ENCODE results near the gene NKD1.

NKD1 gene

GRCh38 chr16:50522324-50522723 is 25.9 kb upstream of the NKD1 start:
- H3K9me3 ChIP-seq (ENCODE audit: insufficient read depth, low read depth, low read length): no peaks in the 10 kb centered on the region
- no peaks in the 10 kb centered on the region for H3K36me3 ChIP-seq (ENCODE audit: insufficient read depth, low read depth, low read length)
- no peak overlapping the region for H3K27ac ChIP-seq (ENCODE audit: low read length)
- H3K4me3 ChIP-seq (ENCODE audit: low read length): no peak overlapping the region
- H3K4me1 ChIP-seq (ENCODE audit: insufficient read depth, low read length): peaks cover 4% of the 10 kb centered on the region; the same call in 1 of the 2 replicates
- H3K27me3 ChIP-seq (ENCODE audit: insufficient read depth, low read length): no peaks in the 10 kb centered on the region
- H3K9ac ChIP-seq (ENCODE audit: low read depth, low read length): no peak overlapping the region

- H3K9me3 ChIP-seq (ENCODE audit: insufficient read depth, low read depth, low read length): no peaks in the 10 kb centered on the region; the same call in 1 of the 2 replicates
- no peak overlapping the region for H3K27ac ChIP-seq (ENCODE audit: low read length)
- H3K9ac ChIP-seq (ENCODE audit: low read depth, low read length): no peak overlapping the region
- H3K4me3 ChIP-seq (ENCODE audit: low read length): no peak overlapping the region
- no peaks in the 10 kb centered on the region for H3K27me3 ChIP-seq (ENCODE audit: insufficient read depth, low read length)
- H3K36me3 ChIP-seq (ENCODE audit: insufficient read depth, low read depth, low read length): no peaks in the 10 kb centered on the region
- H3K4me1 ChIP-seq (ENCODE audit: insufficient read depth, low read length): peaks cover 4% of the 10 kb centered on the region; the same call in 1 of the 2 replicates
These were observed 24.5 kb upstream of the NKD1 start for GRCh38 chr16:50523710-50524109.

GRCh38 chr16:50525262-50525661 is 22.9 kb upstream of the NKD1 start:
- Histone ChIP-seq H3K4me3 (ENCODE audit: low read length) (no peak overlapping the region), H3K27me3 (ENCODE audit: insufficient read depth, low read length) (no peaks in the 10 kb centered on the region), H3K9ac (ENCODE audit: low read depth, low read length) (no peak overlapping the region), H3K36me3 (ENCODE audit: insufficient read depth, low read depth, low read length) (no peaks in the 10 kb centered on the region), H3K9me3 (ENCODE audit: insufficient read depth, low read depth, low read length) (no peaks in the 10 kb centered on the region; the same call in 1 of the 2 replicates), H3K4me1 (ENCODE audit: insufficient read depth, low read length) (peaks cover 4% of the 10 kb centered on the region; the same call in 1 of the 2 replicates), H3K27ac (ENCODE audit: low read length) (no peak overlapping the region)

GRCh38 chr16:50525716-50526115 is 22.5 kb upstream of the NKD1 start:
- no peaks in the 10 kb centered on the region for H3K27me3 ChIP-seq (ENCODE audit: insufficient read depth, low read length)
- no peak overlapping the region for H3K4me3 ChIP-seq (ENCODE audit: low read length)
- H3K9ac ChIP-seq (ENCODE audit: low read depth, low read length): no peak overlapping the region
- H3K27ac ChIP-seq (ENCODE audit: low read length): no peak overlapping the region
- H3K36me3 ChIP-seq (ENCODE audit: insufficient read depth, low read depth, low read length): no peaks in the 10 kb centered on the region
- peaks cover 4% of the 10 kb centered on the region; the same call in 1 of the 2 replicates for H3K4me1 ChIP-seq (ENCODE audit: insufficient read depth, low read length)
- no peaks in the 10 kb centered on the region; the same call in 1 of the 2 replicates for H3K9me3 ChIP-seq (ENCODE audit: insufficient read depth, low read depth, low read length)

- Histone ChIP-seq H3K4me1 (ENCODE audit: insufficient read depth, low read length) (peaks cover 4% of the 10 kb centered on the region; the same call in 1 of the 2 replicates), H3K4me3 (ENCODE audit: low read length) (no peak overlapping the region), H3K27ac (ENCODE audit: low read length) (no peak overlapping the region), H3K27me3 (ENCODE audit: insufficient read depth, low read length) (no peaks in the 10 kb centered on the region), H3K36me3 (ENCODE audit: insufficient read depth, low read depth, low read length) (no peaks in the 10 kb centered on the region), H3K9ac (ENCODE audit: low read depth, low read length) (no peak overlapping the region), H3K9me3 (ENCODE audit: insufficient read depth, low read depth, low read length) (no peaks in the 10 kb centered on the region; the same call in 1 of the 2 replicates)
These were observed 21.9 kb upstream of the NKD1 start for GRCh38 chr16:50526249-50526648.

- H3K27ac ChIP-seq (ENCODE audit: low read length): no peak overlapping the region
- no peaks in the 10 kb centered on the region for H3K27me3 ChIP-seq (ENCODE audit: insufficient read depth, low read length)
- H3K4me1 ChIP-seq (ENCODE audit: insufficient read depth, low read length): peaks cover under 1% of the 10 kb centered on the region; the same call in 1 of the 2 replicates
- no peaks in the 10 kb centered on the region; the same call in 1 of the 2 replicates for H3K9me3 ChIP-seq (ENCODE audit: insufficient read depth, low read depth, low read length)
- no peak overlapping the region for H3K4me3 ChIP-seq (ENCODE audit: low read length)
- no peaks in the 10 kb centered on the region for H3K36me3 ChIP-seq (ENCODE audit: insufficient read depth, low read depth, low read length)
- H3K9ac ChIP-seq (ENCODE audit: low read depth, low read length): no peak overlapping the region
These were observed 21.4 kb upstream of the NKD1 start for GRCh38 chr16:50526796-50527195.

GRCh38 chr16:50528820-50529219 is 19.4 kb upstream of the NKD1 start:
- no peaks in the 10 kb centered on the region for H3K4me1 ChIP-seq (ENCODE audit: insufficient read depth, low read length)
- no peaks in the 10 kb centered on the region; the same call in 1 of the 2 replicates for H3K9me3 ChIP-seq (ENCODE audit: insufficient read depth, low read depth, low read length)

GRCh38 chr16:50529334-50529733 is 18.9 kb upstream of the NKD1 start:
- H3K27ac ChIP-seq (ENCODE audit: low read length): no peak overlapping the region
- no peaks in the 10 kb centered on the region for H3K4me1 ChIP-seq (ENCODE audit: insufficient read depth, low read length)
- no peak overlapping the region for H3K4me3 ChIP-seq (ENCODE audit: low read length)
- H3K9ac ChIP-seq (ENCODE audit: low read depth, low read length): no peak overlapping the region
- no peaks in the 10 kb centered on the region; the same call in 1 of the 2 replicates for H3K9me3 ChIP-seq (ENCODE audit: insufficient read depth, low read depth, low read length)
- H3K36me3 ChIP-seq (ENCODE audit: insufficient read depth, low read depth, low read length): no peaks in the 10 kb centered on the region
- H3K27me3 ChIP-seq (ENCODE audit: insufficient read depth, low read length): no peaks in the 10 kb centered on the region

More at GRCh38 chr16:50528820-50529219, 19.4 kb upstream of the NKD1 start:
- H3K27me3 ChIP-seq (ENCODE audit: insufficient read depth, low read length): no peaks in the 10 kb centered on the region
- no peaks in the 10 kb centered on the region for H3K36me3 ChIP-seq (ENCODE audit: insufficient read depth, low read depth, low read length)
- no peak overlapping the region for H3K9ac ChIP-seq (ENCODE audit: low read depth, low read length)
- no peak overlapping the region for H3K27ac ChIP-seq (ENCODE audit: low read length)
- H3K4me3 ChIP-seq (ENCODE audit: low read length): no peak overlapping the region

- no peaks in the 10 kb centered on the region; the same call in 1 of the 2 replicates for H3K9me3 ChIP-seq (ENCODE audit: insufficient read depth, low read depth, low read length)
- H3K9ac ChIP-seq (ENCODE audit: low read depth, low read length): no peak overlapping the region
- no peak overlapping the region for H3K4me3 ChIP-seq (ENCODE audit: low read length)
- H3K27ac ChIP-seq (ENCODE audit: low read length): no peak overlapping the region
- no peaks in the 10 kb centered on the region for H3K36me3 ChIP-seq (ENCODE audit: insufficient read depth, low read depth, low read length)
- no peaks in the 10 kb centered on the region for H3K27me3 ChIP-seq (ENCODE audit: insufficient read depth, low read length)
- no peaks in the 10 kb centered on the region for H3K4me1 ChIP-seq (ENCODE audit: insufficient read depth, low read length)
These were observed 17.6 kb upstream of the NKD1 start for GRCh38 chr16:50530277-50531236.

- Histone ChIP-seq H3K4me1 (ENCODE audit: insufficient read depth, low read length) (no peaks in the 10 kb centered on the region), H3K36me3 (ENCODE audit: insufficient read depth, low read depth, low read length) (no peaks in the 10 kb centered on the region), H3K4me3 (ENCODE audit: low read length) (no peak overlapping the region), H3K27ac (ENCODE audit: low read length) (no peak overlapping the region), H3K27me3 (ENCODE audit: insufficient read depth, low read length) (no peaks in the 10 kb centered on the region), H3K9me3 (ENCODE audit: insufficient read depth, low read depth, low read length) (no peaks in the 10 kb centered on the region; the same call in 1 of the 2 replicates), H3K9ac (ENCODE audit: low read depth, low read length) (no peak overlapping the region)
These were observed 16.8 kb upstream of the NKD1 start for GRCh38 chr16:50531359-50531758.

- Histone ChIP-seq H3K27me3 (ENCODE audit: insufficient read depth, low read length) (no peaks in the 10 kb centered on the region), H3K9ac (ENCODE audit: low read depth, low read length) (no peak overlapping the region), H3K4me1 (ENCODE audit: insufficient read depth, low read length) (no peaks in the 10 kb centered on the region), H3K27ac (ENCODE audit: low read length) (no peak overlapping the region), H3K4me3 (ENCODE audit: low read length) (no peak overlapping the region), H3K9me3 (ENCODE audit: insufficient read depth, low read depth, low read length) (no peaks in the 10 kb centered on the region; the same call in 1 of the 2 replicates), H3K36me3 (ENCODE audit: insufficient read depth, low read depth, low read length) (no peaks in the 10 kb centered on the region)
These were observed 16.3 kb upstream of the NKD1 start for GRCh38 chr16:50531901-50532300.

- H3K4me1 ChIP-seq (ENCODE audit: insufficient read depth, low read length): no peaks in the 10 kb centered on the region
- no peak overlapping the region for H3K9ac ChIP-seq (ENCODE audit: low read depth, low read length)
- no peak overlapping the region for H3K27ac ChIP-seq (ENCODE audit: low read length)
- no peaks in the 10 kb centered on the region for H3K36me3 ChIP-seq (ENCODE audit: insufficient read depth, low read depth, low read length)
- no peaks in the 10 kb centered on the region for H3K27me3 ChIP-seq (ENCODE audit: insufficient read depth, low read length)
- no peaks in the 10 kb centered on the region; the same call in 1 of the 2 replicates for H3K9me3 ChIP-seq (ENCODE audit: insufficient read depth, low read depth, low read length)
- H3K4me3 ChIP-seq (ENCODE audit: low read length): no peak overlapping the region
These were observed 15.6 kb upstream of the NKD1 start for GRCh38 chr16:50532576-50532975.

Data from iPS-20b (cell line).